ENCODE results near the gene CETP. TPM values are rescaled to one million over a fixed set of nuclear protein-coding genes. Genes with fewer than 3 reads are reported as not detected.

The CETP gene
- total and polyA plus RNA-seq, 2 of the 13 experiments (the other 11 are each of a cell fraction or from before 2014, with no cell fraction given): 0.31 to 9.8 TPM

GRCh38 chr16:56932721-56933619 lies 28.8 kb upstream of the CETP start (continued):
- TF ChIP-seq ZNF430 (CRISPR knock-in tag; IDR thresholded peaks at IDR 0.05) (peak; percentile 36; the same call in 1 of the 2 replicates), KDM3A (CRISPR knock-in tag; IDR thresholded peaks at IDR 0.05; ENCODE audit: low read depth) (no peak), DBP (CRISPR knock-in tag; IDR thresholded peaks at IDR 0.05; ENCODE audit: not compliant biosample characterization) (peak; percentile 2), ZNF572 (CRISPR knock-in tag; IDR thresholded peaks at IDR 0.05) (no peak), RAD51 (IDR thresholded peaks at IDR 0.05; ENCODE audit: borderline replicate concordance) (peak; percentile 76), ZBED4 (CRISPR knock-in tag; IDR thresholded peaks at IDR 0.05; ENCODE audit: borderline replicate concordance) (0 out of 2 replicates have a peak, but pooled peaks have one; percentile 54), ZNF709 (CRISPR knock-in tag; IDR thresholded peaks at IDR 0.05) (peak; percentile 88; the same call in 1 of the 2 replicates), XRCC5 (optimal IDR thresholded peaks at IDR 0.05; ENCODE audit: low read length) (peak; percentile 15), ZNF451 (CRISPR knock-in tag; IDR thresholded peaks at IDR 0.05) (0 out of 2 replicates have a peak, but pooled peaks have one; percentile 35), GFI1 (CRISPR knock-in tag; IDR thresholded peaks at IDR 0.05; ENCODE audit: borderline replicate concordance) (no peak), KDM5B (CRISPR knock-in tag; IDR thresholded peaks at IDR 0.05; ENCODE audit: borderline replicate concordance) (0 out of 2 replicates have a peak, but pooled peaks have one; percentile 8), PITX1 (CRISPR knock-in tag; IDR thresholded peaks at IDR 0.05) (peak; percentile 0; the same call in 1 of the 2 replicates), TEAD3 (CRISPR knock-in tag; optimal IDR thresholded peaks at IDR 0.05; ENCODE audit: borderline replicate concordance) (peak; percentile 74)
- TF ChIP-seq, protein P1, sequence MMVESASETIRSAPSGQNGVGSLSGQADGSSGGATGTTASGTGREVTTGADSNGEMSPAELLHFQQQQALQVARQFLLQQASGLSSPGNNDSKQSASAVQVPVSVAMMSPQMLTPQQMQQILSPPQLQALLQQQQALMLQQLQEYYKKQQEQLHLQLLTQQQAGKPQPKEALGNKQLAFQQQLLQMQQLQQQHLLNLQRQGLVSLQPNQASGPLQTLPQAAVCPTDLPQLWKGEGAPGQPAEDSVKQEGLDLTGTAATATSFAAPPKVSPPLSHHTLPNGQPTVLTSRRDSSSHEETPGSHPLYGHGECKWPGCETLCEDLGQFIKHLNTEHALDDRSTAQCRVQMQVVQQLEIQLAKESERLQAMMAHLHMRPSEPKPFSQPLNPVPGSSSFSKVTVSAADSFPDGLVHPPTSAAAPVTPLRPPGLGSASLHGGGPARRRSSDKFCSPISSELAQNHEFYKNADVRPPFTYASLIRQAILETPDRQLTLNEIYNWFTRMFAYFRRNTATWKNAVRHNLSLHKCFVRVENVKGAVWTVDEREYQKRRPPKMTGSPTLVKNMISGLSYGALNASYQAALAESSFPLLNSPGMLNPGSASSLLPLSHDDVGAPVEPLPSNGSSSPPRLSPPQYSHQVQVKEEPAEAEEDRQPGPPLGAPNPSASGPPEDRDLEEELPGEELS (CRISPR knock-in tag; IDR thresholded peaks at IDR 0.05): peak; percentile 86
- TF ChIP-seq, protein P2, sequence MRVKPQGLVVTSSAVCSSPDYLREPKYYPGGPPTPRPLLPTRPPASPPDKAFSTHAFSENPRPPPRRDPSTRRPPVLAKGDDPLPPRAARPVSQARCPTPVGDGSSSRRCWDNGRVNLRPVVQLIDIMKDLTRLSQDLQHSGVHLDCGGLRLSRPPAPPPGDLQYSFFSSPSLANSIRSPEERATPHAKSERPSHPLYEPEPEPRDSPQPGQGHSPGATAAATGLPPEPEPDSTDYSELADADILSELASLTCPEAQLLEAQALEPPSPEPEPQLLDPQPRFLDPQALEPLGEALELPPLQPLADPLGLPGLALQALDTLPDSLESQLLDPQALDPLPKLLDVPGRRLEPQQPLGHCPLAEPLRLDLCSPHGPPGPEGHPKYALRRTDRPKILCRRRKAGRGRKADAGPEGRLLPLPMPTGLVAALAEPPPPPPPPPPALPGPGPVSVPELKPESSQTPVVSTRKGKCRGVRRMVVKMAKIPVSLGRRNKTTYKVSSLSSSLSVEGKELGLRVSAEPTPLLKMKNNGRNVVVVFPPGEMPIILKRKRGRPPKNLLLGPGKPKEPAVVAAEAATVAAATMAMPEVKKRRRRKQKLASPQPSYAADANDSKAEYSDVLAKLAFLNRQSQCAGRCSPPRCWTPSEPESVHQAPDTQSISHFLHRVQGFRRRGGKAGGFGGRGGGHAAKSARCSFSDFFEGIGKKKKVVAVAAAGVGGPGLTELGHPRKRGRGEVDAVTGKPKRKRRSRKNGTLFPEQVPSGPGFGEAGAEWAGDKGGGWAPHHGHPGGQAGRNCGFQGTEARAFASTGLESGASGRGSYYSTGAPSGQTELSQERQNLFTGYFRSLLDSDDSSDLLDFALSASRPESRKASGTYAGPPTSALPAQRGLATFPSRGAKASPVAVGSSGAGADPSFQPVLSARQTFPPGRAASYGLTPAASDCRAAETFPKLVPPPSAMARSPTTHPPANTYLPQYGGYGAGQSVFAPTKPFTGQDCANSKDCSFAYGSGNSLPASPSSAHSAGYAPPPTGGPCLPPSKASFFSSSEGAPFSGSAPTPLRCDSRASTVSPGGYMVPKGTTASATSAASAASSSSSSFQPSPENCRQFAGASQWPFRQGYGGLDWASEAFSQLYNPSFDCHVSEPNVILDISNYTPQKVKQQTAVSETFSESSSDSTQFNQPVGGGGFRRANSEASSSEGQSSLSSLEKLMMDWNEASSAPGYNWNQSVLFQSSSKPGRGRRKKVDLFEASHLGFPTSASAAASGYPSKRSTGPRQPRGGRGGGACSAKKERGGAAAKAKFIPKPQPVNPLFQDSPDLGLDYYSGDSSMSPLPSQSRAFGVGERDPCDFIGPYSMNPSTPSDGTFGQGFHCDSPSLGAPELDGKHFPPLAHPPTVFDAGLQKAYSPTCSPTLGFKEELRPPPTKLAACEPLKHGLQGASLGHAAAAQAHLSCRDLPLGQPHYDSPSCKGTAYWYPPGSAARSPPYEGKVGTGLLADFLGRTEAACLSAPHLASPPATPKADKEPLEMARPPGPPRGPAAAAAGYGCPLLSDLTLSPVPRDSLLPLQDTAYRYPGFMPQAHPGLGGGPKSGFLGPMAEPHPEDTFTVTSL (CRISPR knock-in tag; IDR thresholded peaks at IDR 0.05; ENCODE audit: borderline replicate concordance): peak; percentile 55; the same call in 1 of the 2 replicates
